ENCODE data around the gene SLC34A3.

SLC34A3 gene

DNA sequence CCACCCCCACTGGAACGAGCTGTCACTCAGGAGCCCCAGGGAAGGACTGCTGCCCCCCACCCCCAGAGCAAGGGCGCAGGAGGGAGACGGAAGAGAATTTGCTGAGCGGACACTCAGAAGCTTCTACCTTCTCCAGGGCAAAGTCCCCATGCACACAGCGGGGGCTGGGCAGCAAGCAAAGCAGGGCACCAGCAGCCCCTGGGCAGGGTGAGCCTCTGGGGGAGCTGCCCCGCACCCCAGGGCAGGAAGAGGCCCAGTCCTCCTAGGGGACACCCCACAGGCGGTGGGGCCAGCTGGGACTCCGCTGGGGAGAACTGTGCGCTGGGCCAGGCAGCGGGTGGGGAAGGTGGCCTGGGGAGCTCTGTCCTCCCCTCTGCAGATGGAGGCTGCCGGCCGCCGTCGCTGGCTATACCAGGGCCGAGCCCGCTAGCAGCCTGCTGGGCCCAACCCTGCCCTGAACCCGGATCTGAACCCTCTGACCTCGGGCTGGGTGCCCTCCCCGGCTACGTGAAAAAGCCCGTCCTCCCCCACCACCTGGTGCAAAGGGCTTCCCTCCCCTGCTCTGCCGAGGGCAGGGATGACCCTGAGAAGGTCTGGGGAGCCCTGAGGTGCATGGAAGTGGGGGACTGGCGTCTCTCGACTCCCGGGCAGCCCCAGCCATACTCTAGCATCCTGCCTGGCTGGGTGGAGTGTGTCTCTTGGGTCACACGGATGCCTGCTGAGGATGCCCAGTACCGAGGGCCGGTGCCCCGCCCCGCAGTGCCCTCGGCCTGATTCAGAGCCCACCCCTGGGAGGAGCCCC is 597 bp upstream of the SLC34A3 start:
- DNase-seq (ENCODE audit: low read depth), result no peak
- no peak overlapping the region for H3K4me3 ChIP-seq (ENCODE audit: control insufficient read depth, low read depth, low read length)
- TF ChIP-seq CTCF (conservative IDR thresholded peaks at IDR 0.05; ENCODE audit: control insufficient read depth, insufficient read depth, low read depth, low read length), result no peak

GRCh38 chr9:137231372-137232039 is 805 bp downstream of the SLC34A3 start:
- DNase-seq (ENCODE audit: low read depth), result no peak
- TF ChIP-seq CTCF (conservative IDR thresholded peaks at IDR 0.05; ENCODE audit: control insufficient read depth, insufficient read depth, low read depth, low read length), result no peak
- H3K4me3 ChIP-seq (ENCODE audit: control insufficient read depth, low read depth, low read length), result no peak overlapping the region

DNA sequence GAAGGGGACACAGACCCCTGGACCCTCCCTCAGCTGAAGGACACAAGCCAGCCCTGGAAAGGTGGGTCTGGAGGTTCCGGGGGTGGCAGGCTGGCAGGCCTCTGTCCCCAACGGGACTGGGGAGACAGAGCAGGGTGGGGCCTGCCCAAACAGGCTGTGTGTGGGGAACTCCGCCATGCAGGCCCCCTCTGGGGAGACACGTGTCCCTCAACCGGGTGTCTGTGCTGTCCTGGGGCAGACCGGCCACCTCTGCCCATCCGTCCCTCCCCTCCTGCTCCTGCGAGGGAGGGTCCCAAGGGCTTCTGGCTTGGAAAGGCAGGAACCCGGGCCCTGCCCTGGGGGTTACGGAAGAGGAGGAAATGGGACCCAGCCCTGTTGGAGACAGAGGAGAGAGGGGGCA is 1.4 kb downstream of the SLC34A3 start:
- no peak for DNase-seq (ENCODE audit: low read depth)
- H3K4me3 ChIP-seq (ENCODE audit: control insufficient read depth, low read depth, low read length), result no peak overlapping the region
- no peak for TF ChIP-seq CTCF (conservative IDR thresholded peaks at IDR 0.05; ENCODE audit: control insufficient read depth, insufficient read depth, low read depth, low read length)

- DNase-seq (ENCODE audit: low read depth), result no peak
- no peak overlapping the region for H3K4me3 ChIP-seq (ENCODE audit: control insufficient read depth, low read depth, low read length)
- no peak for TF ChIP-seq CTCF (conservative IDR thresholded peaks at IDR 0.05; ENCODE audit: control insufficient read depth, insufficient read depth, low read depth, low read length)
Observed at GRCh38 chr9:137232510-137232909, 1.8 kb downstream of the SLC34A3 start.

DNA sequence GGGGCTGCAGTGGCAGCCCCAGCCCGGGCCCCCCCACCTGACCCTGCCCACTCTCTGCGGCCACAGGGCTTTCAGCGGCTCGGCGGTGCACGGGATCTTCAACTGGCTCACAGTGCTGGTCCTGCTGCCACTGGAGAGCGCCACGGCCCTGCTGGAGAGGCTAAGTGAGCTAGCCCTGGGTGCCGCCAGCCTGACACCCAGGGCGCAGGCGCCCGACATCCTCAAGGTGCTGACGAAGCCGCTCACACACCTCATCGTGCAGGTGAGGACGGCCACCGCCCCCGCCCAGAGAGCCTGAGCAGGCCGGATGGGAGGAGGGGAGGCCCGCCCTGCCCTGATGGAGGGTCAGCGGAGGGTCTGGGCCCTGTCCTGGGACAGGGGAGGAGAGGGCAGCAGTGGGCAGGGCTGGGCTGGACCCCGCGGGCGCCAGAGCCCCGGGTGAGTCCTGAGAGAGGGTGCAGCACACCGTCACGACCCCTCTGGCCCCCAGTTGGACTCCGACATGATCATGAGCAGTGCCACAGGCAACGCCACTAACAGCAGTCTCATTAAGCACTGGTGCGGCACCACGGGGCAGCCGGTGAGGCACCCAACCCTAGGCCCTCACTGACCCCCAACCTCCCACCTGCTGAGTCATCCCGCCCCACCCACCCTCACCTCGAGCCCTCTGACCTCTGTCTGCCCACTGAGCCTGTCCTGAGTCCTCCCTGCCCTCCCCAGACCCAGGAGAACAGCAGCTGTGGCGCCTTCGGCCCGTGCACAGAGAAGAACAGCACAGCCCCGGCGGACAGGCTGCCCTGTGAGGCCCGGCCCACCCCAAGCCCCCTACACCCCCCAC is 2.7 kb downstream of the SLC34A3 start:
- no peak for DNase-seq (ENCODE audit: low read depth)
- TF ChIP-seq CTCF (conservative IDR thresholded peaks at IDR 0.05; ENCODE audit: control insufficient read depth, insufficient read depth, low read depth, low read length), result no peak
- H3K4me3 ChIP-seq (ENCODE audit: control insufficient read depth, low read depth, low read length), result no peak overlapping the region

DNA sequence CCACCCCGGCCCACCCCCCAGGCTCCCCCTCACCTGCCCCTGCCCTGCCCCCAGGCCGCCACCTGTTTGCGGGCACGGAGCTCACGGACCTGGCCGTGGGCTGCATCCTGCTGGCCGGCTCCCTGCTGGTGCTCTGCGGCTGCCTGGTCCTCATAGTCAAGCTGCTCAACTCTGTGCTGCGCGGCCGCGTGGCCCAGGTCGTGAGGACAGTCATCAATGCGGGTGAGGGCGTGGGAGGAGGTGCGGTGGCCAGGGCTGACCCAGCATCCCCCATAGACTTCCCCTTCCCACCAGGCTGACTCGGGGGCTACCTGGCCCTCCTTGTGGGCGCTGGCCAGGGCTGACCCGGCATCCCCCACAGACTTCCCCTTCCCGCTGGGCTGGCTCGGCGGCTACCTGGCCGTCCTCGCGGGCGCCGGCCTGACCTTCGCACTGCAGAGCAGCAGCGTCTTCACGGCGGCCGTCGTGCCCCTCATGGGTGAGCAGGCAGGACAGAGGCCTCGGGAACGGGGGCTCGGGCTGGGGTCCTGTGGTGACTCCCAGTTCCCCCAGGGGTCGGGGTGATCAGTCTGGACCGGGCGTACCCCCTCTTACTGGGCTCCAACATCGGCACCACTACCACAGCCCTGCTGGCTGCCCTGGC is 3.5 kb downstream of the SLC34A3 start:
- H3K4me3 ChIP-seq (ENCODE audit: control insufficient read depth, low read depth, low read length), result no peak overlapping the region

More for the DNA sequence above, 3.5 kb downstream of the SLC34A3 start:
- no peak for TF ChIP-seq CTCF (conservative IDR thresholded peaks at IDR 0.05; ENCODE audit: control insufficient read depth, insufficient read depth, low read depth, low read length)
- no peak for DNase-seq (ENCODE audit: low read depth)

All from fibroblast of mammary gland (primary cell).